ENCODE results near the gene LYSET. TPM values are rescaled to one million over a fixed set of nuclear protein-coding genes. Genes with fewer than 3 reads are reported as not detected.

The LYSET gene
- polyA plus RNA-seq, 1 of the 3 experiments (the other 2 are of a cell fraction), result 17.7 TPM

GRCh38 chr14:93212432-93212831 lies 27.3 kb downstream of the LYSET start:
- peaks cover 31 to 52% of the 10 kb centered on the region in 2 experiments for H3K36me3 ChIP-seq (replicated peaks in 1 of 2; ENCODE audit: control insufficient read depth in 1 of 2, insufficient read depth in 2 of 2, low read length in 1 of 2)
- no peak for TF ChIP-seq RXRA (IDR thresholded peaks at IDR 0.05; ENCODE audit: borderline replicate concordance, low read depth)
- no peak for TF ChIP-seq MEF2A (IDR thresholded peaks at IDR 0.05; ENCODE audit: borderline replicate concordance, low read depth)
- no peak for TF ChIP-seq EZH2phosphoT487 (IDR thresholded peaks at IDR 0.05; ENCODE audit: borderline replicate concordance, low read depth)
- no peak for TF ChIP-seq SMC3 (IDR thresholded peaks at IDR 0.05; ENCODE audit: low read depth, low read length)
- TF ChIP-seq RCOR1 (IDR thresholded peaks at IDR 0.05; ENCODE audit: low read length), result no peak
- no peak for TF ChIP-seq TAF1 (IDR thresholded peaks at IDR 0.05; ENCODE audit: borderline replicate concordance, low read depth, low read length)
- TF ChIP-seq USF2 (IDR thresholded peaks at IDR 0.05; ENCODE audit: borderline replicate concordance, low read depth, low read length), result no peak
- no peak for TF ChIP-seq FOXJ3 (CRISPR knock-in tag; IDR thresholded peaks at IDR 0.05)
- no peak for TF ChIP-seq MXI1 (IDR thresholded peaks at IDR 0.05; ENCODE audit: low read depth, low read length)
- TF ChIP-seq GABPA (IDR thresholded peaks at IDR 0.05; ENCODE audit: low read depth), result no peak
- no peak for TF ChIP-seq TEAD4 (IDR thresholded peaks at IDR 0.05; ENCODE audit: borderline replicate concordance, insufficient read depth)
- no peaks in the 10 kb centered on the region for H3K9me3 ChIP-seq
- H4K20me1 ChIP-seq (ENCODE audit: insufficient read depth), result no peaks in the 10 kb centered on the region
- no peak overlapping the region for H3K4me2 ChIP-seq
- DNase-seq, result no peak
- H3K27me3 ChIP-seq (ENCODE audit: insufficient read depth), result no peaks in the 10 kb centered on the region
- H3F3A ChIP-seq (replicated peaks; ENCODE audit: insufficient read depth), result peaks cover 16% of the 10 kb centered on the region
- peaks cover 6% of the 10 kb centered on the region in 2 experiments; a peak in 3 of 4 replicates for H3K4me1 ChIP-seq (ENCODE audit: control insufficient read depth in 1 of 2, insufficient read depth in 2 of 2, low read depth in 1 of 2, low read length in 1 of 2)
- no peak overlapping the region for H2AFZ ChIP-seq (ENCODE audit: low read depth)
- CTCF ChIA-PET, result no interaction called here
- no peak overlapping the region for H3K27ac ChIP-seq (ENCODE audit: low read depth in 2 of 2, low read length in 1 of 2)
- H3K9ac ChIP-seq, result no peak overlapping the region
- WGBS (ENCODE audit: low lambda C conversion rate), result 81% methylated on average over 3 of the region's 3 CpGs
- POLR2A ChIA-PET, result no interaction called here
- no peaks in the 10 kb centered on the region for H3K9me2 ChIP-seq
- H3K4me3 ChIP-seq (ENCODE audit: low read depth in 2 of 2, low read length in 1 of 2), result no peak overlapping the region
- peaks cover 38% of the 10 kb centered on the region for H3K79me2 ChIP-seq (ENCODE audit: insufficient read depth)

- ChIA-PET CTCF (no interaction called here), POLR2A (no interaction called here)
- Histone ChIP-seq H3K27ac (ENCODE audit: low read depth in 2 of 2, low read length in 1 of 2) (no peak overlapping the region), H4K20me1 (ENCODE audit: insufficient read depth) (no peaks in the 10 kb centered on the region), H3K36me3 (replicated peaks in 1 of 2; ENCODE audit: control insufficient read depth in 1 of 2, insufficient read depth in 2 of 2, low read length in 1 of 2) (peaks cover 32 to 67% of the 10 kb centered on the region in 2 experiments), H3K9ac (no peak overlapping the region), H3K79me2 (ENCODE audit: insufficient read depth) (peaks cover 19% of the 10 kb centered on the region), H3K4me2 (no peak overlapping the region), H3K9me2 (no peaks in the 10 kb centered on the region), H3K4me1 (ENCODE audit: control insufficient read depth in 1 of 2, insufficient read depth in 2 of 2, low read depth in 1 of 2, low read length in 1 of 2) (no peaks in the 10 kb centered on the region), H3K9me3 (no peaks in the 10 kb centered on the region), H3K27me3 (ENCODE audit: insufficient read depth) (no peaks in the 10 kb centered on the region), H3F3A (replicated peaks; ENCODE audit: insufficient read depth) (peaks cover 11% of the 10 kb centered on the region), H3K4me3 (ENCODE audit: low read depth in 2 of 2, low read length in 1 of 2) (no peak overlapping the region), H2AFZ (ENCODE audit: low read depth) (no peak overlapping the region)
- no peak for DNase-seq
- WGBS (ENCODE audit: low lambda C conversion rate), result 93% methylated on average over 2 of the region's 2 CpGs
- TF ChIP-seq NRF1 (IDR thresholded peaks at IDR 0.05; ENCODE audit: low read depth, low read length) (no peak), MEF2A (IDR thresholded peaks at IDR 0.05; ENCODE audit: borderline replicate concordance, low read depth) (no peak), ZBTB33 (IDR thresholded peaks at IDR 0.05; ENCODE audit: borderline replicate concordance, low read depth) (no peak), GATA2 (CRISPR knock-in tag; IDR thresholded peaks at IDR 0.05) (no peak), MXI1 (IDR thresholded peaks at IDR 0.05; ENCODE audit: low read depth, low read length) (no peak), GABPA (IDR thresholded peaks at IDR 0.05; ENCODE audit: low read depth) (no peak), RAD21 (IDR thresholded peaks at IDR 0.05; ENCODE audit: low read length) (no peak), MAX (IDR thresholded peaks at IDR 0.05; ENCODE audit: low read depth) (no peak), TAF1 (IDR thresholded peaks at IDR 0.05; ENCODE audit: borderline replicate concordance, low read depth, low read length) (no peak), FOXM1 (IDR thresholded peaks at IDR 0.05; ENCODE audit: low read depth) (no peak), USF2 (IDR thresholded peaks at IDR 0.05; ENCODE audit: borderline replicate concordance, low read depth, low read length) (no peak), CTCF (IDR thresholded peaks at IDR 0.05) (no peak)
Measured at GRCh38 chr14:93214598-93214997, 29.5 kb downstream of the LYSET start.
